B cell (primary cell): Measurements from ENCODE around the gene ELP2. TPM values are rescaled to one million over a fixed set of nuclear protein-coding genes. Genes with fewer than 3 reads are reported as not detected.

ENCODE experiments used
- ATAC-seq: fragments of 200-7000 bp; cut with Tn5 transposase; one replicate; pipeline ENCODE4 v1.10.0; 2021; ENCODE audit warnings: low read depth, mild to moderate bottlenecking, moderate number of reproducible peaks, moderate library complexity
- CTCF ChIA-PET: fragments of 350-600 bp; sonication (Branson Sonifier 250); formaldehyde crosslinking; loops from one replicate; lab custom pipeline; 2021; ENCODE audit warnings: antibody characterized with exemption, inconsistent platforms; lab: Charles Lee
- POLR2A ChIA-PET: fragments of 350-600 bp; sonication (Branson Sonifier 250); formaldehyde crosslinking; loops from one replicate; lab custom pipeline; 2021; ENCODE audit warnings: antibody characterized with exemption; lab: Charles Lee
- DNase-seq: peaks from one replicate; pipeline ENCODE4 v3.0.0; 2013
- H2AFZ ChIP-seq: 2 replicates; pipeline ENCODE4 v1.6.1; 2012; ENCODE audit warnings: mild to moderate bottlenecking, low read depth, low read length; ENCODE audit not compliant: insufficient read depth, poor library complexity, severe bottlenecking
- H3K27ac ChIP-seq, 2 donors: 1 replicate in 1 of 2; 2 replicates in 1 of 2; pipeline ENCODE4 v1.5.1; 2012 to 2013; ENCODE audit warnings: low read length in 2 of 2, mild to moderate bottlenecking in 2 of 2, moderate library complexity in 1 of 2
- H3K27me3 ChIP-seq, 4 experiments: fragments of 200-600 bp in 1 of 4; sonication (generic) in 1 of 4; replicated peaks in 1 of 4; 1 replicate in 2 of 4; 2 replicates in 2 of 4; pipeline versions ENCODE4 v1.6.1 to v1.7.0; 2013 to 2016; ENCODE audit warnings: low read length in 3 of 4, mild to moderate bottlenecking in 2 of 4, mixed read lengths in 1 of 4, moderate library complexity in 1 of 4; ENCODE audit not compliant: insufficient read depth in 4 of 4, control insufficient read depth in 3 of 4; ENCODE audit errors: control extremely low read depth in 1 of 4
- H3K36me3 ChIP-seq, 2 experiments: replicated peaks in 1 of 2; 1 replicate in 1 of 2; 2 replicates in 1 of 2; pipeline versions ENCODE4 v1.6.1 to v1.7.1; 2013; ENCODE audit warnings: low read length in 1 of 2; ENCODE audit not compliant: insufficient read depth in 2 of 2, control insufficient read depth in 1 of 2; ENCODE audit errors: control extremely low read depth in 1 of 2, extremely low read depth in 1 of 2
- H3K4me1 ChIP-seq, 2 donors: fragments of 200-600 bp in 1 of 2; sonication (generic) in 1 of 2; 1 replicate in 1 of 2; 2 replicates in 1 of 2; pipeline versions ENCODE4 v1.5.1 to v1.6.1; 2013 to 2017; ENCODE audit warnings: low read length in 2 of 2; ENCODE audit not compliant: control insufficient read depth in 2 of 2, insufficient read depth in 2 of 2
- H3K4me2 ChIP-seq: replicated peaks from 2 replicates; pipeline ENCODE3; 2012; ENCODE audit warnings: mild to moderate bottlenecking, low read depth, low read length; ENCODE audit not compliant: poor library complexity, severe bottlenecking
- H3K4me3 ChIP-seq, 5 experiments: fragments of 200-600 bp in 1 of 5; sonication (generic) in 1 of 5; 1 replicate in 3 of 5; 2 replicates in 2 of 5; pipeline versions ENCODE4 v1.5.1 to v1.7.0; 2011 to 2016; ENCODE audit warnings: low read length in 4 of 5, mild to moderate bottlenecking in 4 of 5, low read depth in 2 of 5, control low read depth in 1 of 5, moderate library complexity in 1 of 5; ENCODE audit not compliant: insufficient read depth in 1 of 5; ENCODE audit errors: control extremely low read depth in 1 of 5, extremely low read depth in 1 of 5
- H3K79me2 ChIP-seq: fragments of 200-600 bp; sonication (generic); one replicate; pipeline ENCODE4 v1.6.0; 2016; ENCODE audit warnings: low read length; ENCODE audit not compliant: control insufficient read depth, insufficient read depth
- H3K9ac ChIP-seq: fragments of 200-600 bp; sonication (generic); 2 replicates; pipeline ENCODE4 v1.6.1; 2017; ENCODE audit warnings: mild to moderate bottlenecking, low read length, moderate library complexity
- H3K9me3 ChIP-seq, 3 donors: one replicate each; pipeline versions ENCODE4 v1.6.1 to v1.7.1; 2013; ENCODE audit warnings: low read length in 2 of 3; ENCODE audit not compliant: control insufficient read depth in 2 of 3, insufficient read depth in 1 of 3; ENCODE audit errors: control extremely low read depth in 1 of 3
- H4K20me1 ChIP-seq: 2 replicates; pipeline ENCODE4 v1.6.0; 2012; ENCODE audit warnings: mild to moderate bottlenecking, low read length; ENCODE audit not compliant: insufficient read depth, control insufficient read depth, poor library complexity, severe bottlenecking
- H3K27ac Mint-ChIP-seq: one replicate; pipeline ENCODE4 v1.8.0; 2021; ENCODE audit warnings: mixed read lengths
- H3K27me3 Mint-ChIP-seq: one replicate; pipeline ENCODE4 v1.8.0; 2021; ENCODE audit warnings: mixed read lengths
- H3K4me1 Mint-ChIP-seq: one replicate; pipeline ENCODE4 v1.8.0; 2021; ENCODE audit warnings: mixed read lengths
- H3K4me3 Mint-ChIP-seq: one replicate; pipeline ENCODE4 v1.8.0; 2021; ENCODE audit warnings: mixed read lengths
- H3K9me3 Mint-ChIP-seq: one replicate; pipeline ENCODE4 v1.8.0; 2022; ENCODE audit warnings: mixed read lengths; ENCODE audit not compliant: insufficient read depth
- CTCF ChIP-seq: fragments of 200-600 bp; IDR thresholded peaks from one replicate; pipeline ENCODE4 v1.8.0; 2022; ENCODE audit warnings: antibody characterized with exemption, mild to moderate bottlenecking
- EZH2 ChIP-seq: IDR thresholded peaks from 2 replicates; pipeline ENCODE4 v1.6.1; 2012; ENCODE audit warnings: borderline replicate concordance, low read depth, mild to moderate bottlenecking, moderate library complexity, low read length; ENCODE audit not compliant: insufficient read depth, poor library complexity, severe bottlenecking
- WGBS: methylation state at CpG from one replicate; pipeline ENCODE4 v1.1.5; 2013; ENCODE audit warnings: missing lambda C conversion rate; ENCODE audit not compliant: insufficient coverage; 5-methylcytosine and 5-hydroxymethylcytosine counted together
- intact Hi-C: fragments of 100-400 bp; cut with micrococcal nuclease; formaldehyde crosslinking; loops from one replicate; pipeline ENCODE4 v1.10.0; 2022
- polyA plus RNA-seq: library from polyadenylated mRNA; depleted of rRNA; stranded (reverse); fragments of >200 nt; gene quantifications from 2 replicates; pipeline ENCODE4 v1.2.3, GENCODE V29; 2012
- total RNA-seq, 2 donors: library from RNA; stranded (reverse); fragments of 120-200 nt in 1 of 2; gene quantifications; 1 replicate in 1 of 2; 2 replicates in 1 of 2; pipeline versions ENCODE4 v1.2.3 to v1.2.4, GENCODE V29; 2013 to 2022

Gene ELP2
- total and polyA plus RNA-seq, 2 donors (not counting 1 experiment from before 2014, with no cell fraction given): 45.7 to 137 TPM

- H3K27ac ChIP-seq: no peak overlapping the region
- H3K4me3 Mint-ChIP-seq: no peak overlapping the region
- H3K4me3 ChIP-seq: no peak overlapping the region
- H3K4me1 Mint-ChIP-seq: no peaks in the 10 kb centered on the region
- H3K9me3 ChIP-seq: no peaks in the 10 kb centered on the region
- H3K9me3 Mint-ChIP-seq: no peaks in the 10 kb centered on the region
- intact Hi-C loops: no loop called here
- POLR2A ChIA-PET: no interaction called here
- no peaks in the 10 kb centered on the region for H3K27me3 Mint-ChIP-seq
- H3K27me3 ChIP-seq: no peaks in the 10 kb centered on the region
- DNase-seq (no peak), ATAC-seq (no peak)
- H3K36me3 ChIP-seq: peaks cover 0 to 56% of the 10 kb centered on the region in 2 experiments
- no peak overlapping the region for H3K27ac Mint-ChIP-seq
- no peaks in the 10 kb centered on the region for H4K20me1 ChIP-seq
- H3K9ac ChIP-seq: no peak overlapping the region
- H3K79me2 ChIP-seq: no peaks in the 10 kb centered on the region
- CTCF ChIA-PET: no interaction called here
- no peaks in the 10 kb centered on the region for H3K4me1 ChIP-seq
- no peak overlapping the region for H2AFZ ChIP-seq
- TF ChIP-seq EZH2: no peak
- TF ChIP-seq CTCF: no peak
- H3K4me2 ChIP-seq: no peak overlapping the region
Measured at GRCh38 chr18:36112302-36112701, 17.4 kb upstream of the ELP2 start.

GRCh38 chr18:36114251-36114650, 15.4 kb upstream of the ELP2 start:
- H3K4me2 ChIP-seq: no peak overlapping the region
- Mint-ChIP-seq H3K9me3 (no peaks in the 10 kb centered on the region), H3K4me1 (no peaks in the 10 kb centered on the region), H3K27ac (no peak overlapping the region), H3K4me3 (no peak overlapping the region), H3K27me3 (no peaks in the 10 kb centered on the region)
- CTCF ChIA-PET: no interaction called here
- no peaks in the 10 kb centered on the region for H3K9me3 ChIP-seq
- no peaks in the 10 kb centered on the region for H3K27me3 ChIP-seq
- peaks cover 0 to 59% of the 10 kb centered on the region in 2 experiments for H3K36me3 ChIP-seq
- no peak for ATAC-seq
- TF ChIP-seq CTCF (no peak), EZH2 (no peak)
- H3K4me1 ChIP-seq: no peaks in the 10 kb centered on the region
- H4K20me1 ChIP-seq: no peaks in the 10 kb centered on the region
- POLR2A ChIA-PET: no interaction called here
- whole genome bisulfite sequencing: no CpG with 5 or more reads among the region's 4 CpGs
- intact Hi-C loops: no loop called here
- H3K27ac ChIP-seq: no peak overlapping the region
- no peaks in the 10 kb centered on the region for H3K79me2 ChIP-seq
- H2AFZ ChIP-seq: no peak overlapping the region
- H3K9ac ChIP-seq: no peak overlapping the region
- no peak for DNase-seq
- no peak overlapping the region for H3K4me3 ChIP-seq
